GM21717 (cell line): Measurements from ENCODE around the gene UGT1A1.
"Not testable (repeated sequence)": the region's sequence is repeated elsewhere in the genome, so short reads cannot be mapped to it uniquely, and the experiment has no call there.

Experiments
- ATAC-seq: cut with Tn5 transposase; IDR thresholded peaks from one replicate; pipeline ENCODE4 v1.9.1; 2021; ENCODE audit warnings: mild to moderate bottlenecking, moderate library complexity; ENCODE audit not compliant: unreplicated experiment

The UGT1A1 gene

GRCh38 chr2:233760043-233760442 lies at the start of gene UGT1A1:
TSS of gene UGT1A1 (plus strand) at chr2:233760270. CDS start at chr2:233760288, 18 bp downstream.
- ATAC-seq: no peak

- ATAC-seq: peak; percentile 69
Observed at GRCh38 chr2:233711312-233712008, 48.6 kb upstream of the UGT1A1 start.

GRCh38 chr2:233712611-233713261 lies 47.3 kb upstream of the UGT1A1 start, which contains the start of gene UGT1A5:
TSS of gene UGT1A5 (plus strand) at chr2:233712907. CDS start at chr2:233712992, 85 bp downstream.
- no peak for ATAC-seq

GRCh38 chr2:233713262-233713615 lies 46.8 kb upstream of the UGT1A1 start:
- no peak for ATAC-seq

GRCh38 chr2:233714121-233714520 lies 45.9 kb upstream of the UGT1A1 start:
- no peak for ATAC-seq

- ATAC-seq: no peak
Observed at GRCh38 chr2:233718552-233718951, 41.5 kb upstream of the UGT1A1 start, which contains the start of gene UGT1A4. TSS of gene UGT1A4 (plus strand) at chr2:233718736. CDS start at chr2:233718821, 85 bp downstream.

GRCh38 chr2:233728723-233729301 lies 31.3 kb upstream of the UGT1A1 start, which contains the start of gene UGT1A3:
TSS of gene UGT1A3 (plus strand) at chr2:233729042. CDS start at chr2:233729127, 85 bp downstream.
- no peak for ATAC-seq

GRCh38 chr2:233736868-233737653 lies 23.0 kb upstream of the UGT1A1 start:
- not testable (repeated sequence) for ATAC-seq

- no peak for ATAC-seq
Observed at GRCh38 chr2:233740870-233741269, 19.2 kb upstream of the UGT1A1 start.

- ATAC-seq: no peak
Observed at GRCh38 chr2:233743464-233744259, 16.4 kb upstream of the UGT1A1 start.

GRCh38 chr2:233745073-233745755 lies 14.9 kb upstream of the UGT1A1 start:
- no peak for ATAC-seq

- not testable (repeated sequence) for ATAC-seq
Observed at GRCh38 chr2:233745838-233746237, 14.2 kb upstream of the UGT1A1 start.

GRCh38 chr2:233746475-233747282 lies 13.4 kb upstream of the UGT1A1 start:
- no peak for ATAC-seq

GRCh38 chr2:233747283-233747544 lies 12.9 kb upstream of the UGT1A1 start:
- no peak for ATAC-seq

- ATAC-seq: not testable (repeated sequence)
Observed at GRCh38 chr2:233750689-233751088, 9.4 kb upstream of the UGT1A1 start.

GRCh38 chr2:233751212-233752009 lies 8.7 kb upstream of the UGT1A1 start:
- ATAC-seq: not testable (repeated sequence)

- ATAC-seq: no peak
Observed at GRCh38 chr2:233754872-233755611, 5.0 kb upstream of the UGT1A1 start.
